Measurements from ENCODE around the gene CKS1B.

The CKS1B gene

DNA sequence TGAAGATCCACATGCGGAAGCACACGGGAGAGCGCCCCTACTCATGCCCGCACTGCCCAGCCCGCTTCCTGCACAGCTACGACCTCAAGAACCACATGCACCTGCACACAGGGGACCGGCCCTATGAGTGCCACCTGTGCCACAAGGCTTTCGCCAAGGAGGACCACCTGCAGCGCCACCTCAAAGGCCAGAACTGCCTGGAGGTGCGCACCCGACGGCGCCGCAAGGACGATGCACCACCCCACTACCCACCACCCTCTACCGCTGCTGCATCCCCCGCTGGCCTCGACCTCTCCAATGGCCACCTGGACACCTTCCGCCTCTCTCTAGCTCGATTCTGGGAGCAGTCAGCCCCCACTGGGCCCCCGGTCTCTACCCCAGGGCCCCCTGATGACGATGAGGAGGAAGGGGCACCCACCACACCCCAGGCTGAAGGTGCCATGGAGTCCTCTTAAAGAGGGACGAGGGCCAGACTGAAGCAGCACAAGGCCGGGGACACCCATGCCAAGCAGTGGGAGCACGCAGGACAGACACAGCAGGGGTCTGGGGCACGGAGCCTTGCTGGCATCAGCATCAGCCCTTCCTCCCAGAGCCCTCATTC, 41.9 kb downstream of the CKS1B start:
- DNase-seq = no peak

GRCh38 chr1:155017041-155017945, 42.8 kb downstream of the CKS1B start:
- peak; percentile 80 for DNase-seq

DNA sequence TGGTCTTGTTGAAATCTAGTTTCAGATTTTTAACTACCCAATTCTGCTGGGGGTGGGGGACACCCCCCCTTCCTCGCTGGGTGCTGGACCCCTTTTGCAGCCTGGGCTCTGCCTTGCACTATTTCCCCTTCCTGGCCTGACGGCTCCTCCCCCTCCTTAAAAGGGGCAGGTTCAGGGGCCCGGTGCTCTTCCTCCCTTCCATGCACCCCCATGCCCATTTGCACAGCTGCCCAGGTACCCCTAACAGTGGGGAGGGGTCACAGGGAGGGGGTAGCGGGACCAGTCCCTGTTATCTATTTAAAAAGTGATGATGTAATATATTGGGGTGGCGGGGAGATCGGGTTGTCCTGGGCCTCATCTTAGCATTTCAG, 43.5 kb downstream of the CKS1B start:
- DNase-seq = no peak

GRCh38 chr1:155018617-155019348, 44.3 kb downstream of the CKS1B start:
- no peak for DNase-seq

- no peak for DNase-seq
These were observed 45.1 kb downstream of the CKS1B start for GRCh38 chr1:155019377-155020245.

- DNase-seq = no peak
These were observed 47.9 kb downstream of the CKS1B start for GRCh38 chr1:155022136-155022926.

DNA sequence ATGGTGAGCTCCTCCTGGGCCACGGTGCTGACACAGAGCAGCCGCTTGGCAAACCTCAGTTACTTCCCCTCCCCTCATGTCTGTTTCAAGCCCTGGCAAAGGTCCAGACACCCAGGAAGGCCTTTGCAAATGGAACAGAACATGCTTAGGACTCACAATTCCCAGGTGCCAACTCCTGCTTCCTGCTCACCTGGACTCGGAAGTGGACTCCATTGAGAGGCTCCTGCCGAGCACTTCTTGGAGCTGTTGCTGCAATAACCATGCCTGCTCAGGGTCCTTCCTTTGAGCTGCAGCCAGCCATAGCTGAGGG, 48.4 kb downstream of the CKS1B start:
- DNase-seq = no peak

DNA sequence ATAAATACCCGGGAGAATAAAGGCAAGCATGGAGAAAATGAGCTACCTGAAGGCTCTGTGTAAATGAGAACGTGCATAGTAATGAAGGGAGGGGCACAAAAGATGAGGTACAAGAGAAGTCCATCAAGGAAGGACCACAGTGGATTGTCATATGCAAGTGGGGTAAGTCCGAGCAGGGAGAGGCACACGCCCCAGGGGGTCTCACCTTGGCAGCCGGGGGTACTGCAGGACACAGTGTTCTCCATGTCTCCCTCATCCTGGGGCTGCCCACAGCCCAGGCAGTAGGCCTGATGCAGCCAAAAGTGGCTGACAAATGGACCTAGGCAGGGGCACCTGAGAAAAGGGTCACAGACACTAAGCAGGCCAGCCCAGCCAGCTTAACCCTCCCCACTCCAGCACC, 49.1 kb downstream of the CKS1B start:
- DNase-seq = no peak

GRCh38 chr1:155024315-155024714, 49.8 kb downstream of the CKS1B start:
- no peak for DNase-seq

GRCh38 chr1:155026154-155026553, 51.7 kb downstream of the CKS1B start:
- DNase-seq = no peak

DNA sequence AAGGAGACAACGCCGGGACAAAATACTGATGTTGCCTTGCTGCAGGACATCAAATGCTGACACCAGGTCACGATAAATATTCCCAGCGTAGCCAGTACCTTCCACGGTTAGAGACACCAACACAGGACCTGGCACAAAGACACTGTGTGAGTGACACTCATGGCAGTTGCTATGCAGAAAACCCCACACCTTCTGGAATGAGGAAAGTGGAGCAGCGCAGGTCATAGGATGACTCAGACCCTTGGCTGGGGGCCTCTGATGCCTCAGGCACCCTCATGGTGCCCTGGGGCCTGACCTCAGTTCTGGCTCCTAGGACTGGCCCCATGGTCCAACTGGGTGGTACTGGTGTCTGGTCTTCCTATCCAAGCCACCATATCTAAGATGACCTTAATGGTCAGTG, 52.1 kb downstream of the CKS1B start:
- no peak for DNase-seq

All from activated gamma-delta T cell (primary cell).